Measurements from ENCODE around the gene SUSD2.
"Not testable (repeated sequence)": the region's sequence is repeated elsewhere in the genome, so short reads cannot be mapped to it uniquely, and the experiment has no call there.

Gene SUSD2

DNA sequence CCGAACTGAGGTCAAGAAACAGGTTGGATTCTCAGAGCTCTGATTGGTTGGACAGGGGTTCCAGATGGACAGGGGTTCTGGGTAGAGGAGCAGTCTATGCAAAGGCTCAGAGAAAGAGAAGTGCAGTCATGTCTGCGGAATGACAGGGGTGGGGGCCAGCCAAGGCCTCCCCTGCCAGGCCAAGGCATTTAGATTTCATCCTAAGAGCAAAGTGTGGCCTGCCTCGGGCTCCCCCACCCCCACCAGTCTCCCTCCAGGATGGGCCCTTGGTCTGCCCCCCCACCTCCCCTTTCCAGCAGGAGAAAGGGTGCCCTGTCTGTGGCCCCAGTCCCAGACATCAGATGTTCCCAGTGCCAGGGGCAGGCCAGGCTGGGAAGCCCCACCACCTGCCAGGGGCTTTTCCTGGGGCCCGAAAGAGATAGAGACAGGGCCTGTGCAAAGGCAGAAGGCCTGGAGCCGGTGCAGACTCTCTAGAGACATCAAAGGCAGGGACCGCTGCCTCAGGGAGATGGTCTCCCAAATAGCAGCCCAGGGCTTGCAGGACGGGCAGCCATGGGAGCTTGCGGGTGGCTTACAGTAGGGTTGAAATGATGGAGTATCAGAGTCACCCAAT lies 9.4 kb downstream of the SUSD2 start:
- DNase-seq: no peak

- DNase-seq: no peak
Measured at GRCh38 chr22:24191381-24191841, 10.1 kb downstream of the SUSD2 start.

- no peak for DNase-seq
Measured at GRCh38 chr22:24191893-24192292, 10.6 kb downstream of the SUSD2 start.

DNA sequence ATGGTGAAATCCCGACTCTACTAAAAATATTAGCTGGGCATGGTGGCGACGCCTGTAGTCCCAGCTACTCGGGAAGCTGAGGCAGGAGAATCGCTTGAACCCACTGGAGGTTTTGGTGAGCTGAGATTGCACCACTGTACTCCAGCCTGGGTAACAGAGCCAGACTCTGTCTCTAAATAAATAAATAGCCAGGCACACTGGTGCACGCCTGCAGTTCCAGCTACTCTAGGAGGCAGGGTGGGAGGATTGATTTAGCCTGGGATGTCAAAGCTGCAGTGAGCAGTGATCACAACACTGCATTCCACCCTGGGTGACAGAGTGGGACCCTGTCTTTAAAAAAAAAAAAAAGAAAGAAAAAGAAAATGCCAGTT lies 17.4 kb downstream of the SUSD2 start:
- DNase-seq: no peak

DNA sequence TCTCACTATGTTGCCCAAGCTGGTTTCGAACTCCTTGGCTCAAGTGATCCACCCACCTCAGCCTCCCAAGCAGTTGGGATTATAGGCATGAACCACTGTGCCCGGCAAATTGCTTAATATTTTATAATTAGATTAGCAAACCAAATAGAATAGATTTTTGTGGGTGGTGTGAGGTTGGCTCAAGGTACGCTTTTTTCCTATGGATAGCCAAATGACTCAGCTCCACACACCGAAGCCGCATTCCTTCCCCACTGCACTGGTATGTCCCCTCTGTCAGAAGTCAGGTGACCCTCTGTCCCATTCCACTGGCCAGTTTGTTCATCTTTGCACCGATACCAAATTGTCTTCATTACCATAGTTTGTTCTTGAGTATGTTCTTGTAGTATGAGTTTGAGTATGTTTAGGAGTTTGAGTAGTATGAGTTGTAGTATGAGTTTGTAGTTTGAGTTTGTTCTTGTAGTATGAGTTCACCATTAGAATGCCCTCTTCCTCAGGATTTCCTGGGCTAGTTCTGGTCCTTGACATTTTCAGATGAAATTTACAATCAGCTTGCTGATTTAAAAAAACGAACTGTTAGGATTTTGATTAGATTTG lies 19.4 kb downstream of the SUSD2 start:
- no peak for DNase-seq

DNA sequence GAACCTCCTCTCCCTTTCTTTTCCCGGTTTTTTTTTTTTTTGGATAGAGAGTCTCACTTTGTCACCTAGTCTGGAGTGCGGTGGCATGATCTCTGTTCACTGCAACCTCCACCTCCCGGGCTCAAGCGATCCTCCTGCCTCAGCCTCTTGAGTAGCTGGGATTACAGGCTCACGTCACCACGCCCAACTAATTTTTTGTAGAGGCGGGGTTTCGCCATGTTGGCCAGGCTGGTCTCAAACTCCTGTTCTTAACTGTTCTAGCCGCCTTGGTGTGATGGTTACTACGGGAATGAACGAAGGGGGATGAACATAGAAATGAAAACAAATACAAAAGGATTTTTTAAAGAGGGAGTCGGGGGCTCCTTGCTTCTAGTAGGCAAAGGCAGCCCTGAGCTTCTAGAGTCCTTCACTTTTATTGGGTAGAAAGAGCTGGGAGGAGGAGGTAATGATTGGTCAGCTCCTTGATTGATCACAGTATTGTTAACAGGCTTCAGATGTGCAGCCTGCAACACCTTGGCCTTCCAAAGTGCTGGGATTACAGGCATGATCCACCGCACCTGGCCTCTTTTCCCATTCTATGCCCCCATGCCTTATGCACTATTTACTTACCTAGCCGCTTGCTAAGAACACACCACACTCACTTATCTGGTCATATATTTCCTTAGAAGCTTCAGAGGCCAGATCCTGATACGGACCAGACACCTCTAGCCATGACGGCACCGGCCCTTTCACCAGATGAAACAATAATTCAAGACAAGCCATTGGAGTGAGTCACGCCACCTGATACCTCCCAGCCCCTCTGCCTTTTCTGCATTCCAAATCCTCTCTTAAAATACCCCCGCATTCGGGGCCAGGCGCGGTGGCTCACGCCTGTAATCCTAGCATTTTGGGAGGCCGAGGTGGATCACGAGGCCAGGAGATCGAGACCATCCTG lies 20.7 kb downstream of the SUSD2 start:
- DNase-seq: no peak

GRCh38 chr22:24203856-24204255 lies 22.6 kb downstream of the SUSD2 start:
- DNase-seq: not testable (repeated sequence)

DNA sequence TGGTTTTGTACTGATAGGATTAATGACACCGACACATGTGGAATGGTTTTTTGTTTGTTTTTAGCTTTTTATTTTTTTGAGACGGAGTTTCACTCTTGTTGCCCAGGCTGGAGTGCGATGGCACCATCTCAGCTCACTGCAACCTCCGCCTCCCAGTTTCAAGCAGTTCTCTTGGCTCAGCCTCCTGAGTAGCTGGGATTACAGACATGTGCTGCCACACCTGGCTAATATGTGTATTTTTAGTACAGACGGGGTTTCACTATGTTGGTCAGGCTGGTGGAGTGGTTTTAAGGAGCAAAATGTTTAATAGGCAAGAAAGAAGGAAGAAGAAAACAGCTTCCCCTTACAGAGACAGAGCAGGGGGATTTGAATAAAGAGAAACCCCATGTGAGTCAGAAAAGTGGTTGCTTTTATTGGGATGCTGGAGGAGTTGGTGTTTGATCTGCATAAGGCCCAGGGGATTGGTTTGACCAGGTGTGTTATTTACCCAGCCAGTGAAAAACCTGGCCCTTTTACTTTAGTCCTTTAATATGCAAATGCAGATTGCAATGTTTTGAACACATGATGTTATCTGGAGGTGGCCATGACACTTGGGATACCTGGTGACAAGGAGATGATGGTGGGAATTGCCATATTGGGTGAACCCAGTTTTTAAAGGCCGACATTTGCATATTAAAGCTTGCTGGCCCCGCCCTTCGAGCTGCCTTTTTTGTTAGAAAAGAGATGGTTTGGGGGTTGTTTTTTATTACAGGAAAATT lies 24.3 kb downstream of the SUSD2 start:
- DNase-seq: no peak

- not testable (repeated sequence) for DNase-seq
Measured at GRCh38 chr22:24206460-24207263, 25.4 kb downstream of the SUSD2 start.

DNA sequence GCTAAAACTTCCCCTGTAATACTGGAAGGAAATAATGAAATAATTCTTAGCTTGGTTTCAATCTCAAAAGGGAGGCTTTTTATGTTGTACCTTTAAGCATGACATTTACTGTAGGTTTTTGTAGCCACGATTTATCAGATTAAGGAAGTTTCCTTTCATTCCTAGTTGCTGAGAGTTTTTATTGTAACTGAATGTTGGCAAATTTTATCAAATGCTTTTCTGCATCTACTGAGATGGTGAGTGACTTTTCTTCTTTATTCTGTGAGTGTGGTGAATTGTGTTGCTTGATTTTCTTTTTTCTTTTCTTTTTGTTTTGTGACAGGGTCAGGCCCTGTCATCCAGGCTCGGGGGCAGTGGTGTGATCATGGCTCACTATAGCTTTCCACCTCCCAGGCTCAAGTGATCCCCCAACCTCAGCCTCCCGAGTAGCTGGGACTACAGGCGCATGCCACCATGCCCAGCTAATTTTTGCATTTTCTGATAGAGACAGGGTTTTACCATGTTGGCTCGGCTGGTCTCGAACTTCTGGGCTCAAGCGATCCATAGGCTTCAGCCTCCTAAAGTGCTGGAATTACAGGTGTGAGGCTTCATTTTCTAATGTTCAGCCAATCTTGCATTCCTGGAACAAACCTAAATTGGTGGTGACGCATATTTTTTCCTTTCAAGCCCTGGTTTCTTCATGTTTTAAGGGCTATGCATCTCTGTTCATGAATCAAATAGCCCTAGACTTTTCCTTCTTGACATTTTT lies 26.2 kb downstream of the SUSD2 start:
- no peak for DNase-seq

- DNase-seq: no peak
Measured at GRCh38 chr22:24208012-24208749, 26.9 kb downstream of the SUSD2 start.

DNA sequence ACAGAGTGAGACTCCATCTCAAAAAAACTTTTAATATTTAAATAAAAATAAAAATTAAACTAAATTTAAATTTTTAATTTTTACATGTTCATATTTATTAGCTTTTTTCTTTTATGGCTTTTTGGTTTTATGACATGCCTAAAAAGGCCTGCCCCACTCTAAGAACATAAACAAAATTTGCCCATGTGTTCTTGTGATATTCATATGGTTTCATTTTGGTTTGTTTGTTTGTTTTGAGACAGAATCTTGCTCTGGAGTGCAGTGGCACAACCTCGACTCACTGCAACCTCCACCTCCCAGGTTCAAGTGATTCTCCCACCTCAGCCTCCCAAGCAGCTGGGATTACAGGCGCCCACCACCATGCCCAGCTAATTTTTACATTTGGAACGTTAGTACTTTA lies 27.7 kb downstream of the SUSD2 start:
- DNase-seq: no peak

- no peak for DNase-seq
Measured at GRCh38 chr22:24209687-24210086, 28.4 kb downstream of the SUSD2 start.

DNA sequence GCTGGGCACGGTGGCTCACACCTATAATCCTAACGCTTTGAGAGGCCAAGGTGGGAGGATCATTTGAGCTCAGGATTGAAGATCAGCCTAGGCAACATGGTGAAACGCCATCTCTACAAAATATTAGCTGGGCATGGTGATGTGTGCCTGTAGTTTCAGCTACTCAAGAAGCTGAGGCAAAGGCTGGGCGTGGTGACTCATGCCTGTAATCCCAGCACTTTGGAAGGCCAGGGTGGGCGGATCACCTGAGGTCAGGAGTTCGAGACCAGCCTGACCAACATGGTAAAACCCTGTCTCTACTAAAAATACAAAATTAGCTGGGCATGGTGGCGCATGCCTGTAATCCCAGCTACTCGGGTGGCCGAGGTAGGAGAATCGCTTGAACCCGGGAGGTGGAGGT lies 29.1 kb downstream of the SUSD2 start:
- DNase-seq: not testable (repeated sequence)

- not testable (repeated sequence) for DNase-seq
Measured at GRCh38 chr22:24211716-24212115, 30.4 kb downstream of the SUSD2 start.

GRCh38 chr22:24213111-24213510 lies 31.8 kb downstream of the SUSD2 start:
- not testable (repeated sequence) for DNase-seq

DNA sequence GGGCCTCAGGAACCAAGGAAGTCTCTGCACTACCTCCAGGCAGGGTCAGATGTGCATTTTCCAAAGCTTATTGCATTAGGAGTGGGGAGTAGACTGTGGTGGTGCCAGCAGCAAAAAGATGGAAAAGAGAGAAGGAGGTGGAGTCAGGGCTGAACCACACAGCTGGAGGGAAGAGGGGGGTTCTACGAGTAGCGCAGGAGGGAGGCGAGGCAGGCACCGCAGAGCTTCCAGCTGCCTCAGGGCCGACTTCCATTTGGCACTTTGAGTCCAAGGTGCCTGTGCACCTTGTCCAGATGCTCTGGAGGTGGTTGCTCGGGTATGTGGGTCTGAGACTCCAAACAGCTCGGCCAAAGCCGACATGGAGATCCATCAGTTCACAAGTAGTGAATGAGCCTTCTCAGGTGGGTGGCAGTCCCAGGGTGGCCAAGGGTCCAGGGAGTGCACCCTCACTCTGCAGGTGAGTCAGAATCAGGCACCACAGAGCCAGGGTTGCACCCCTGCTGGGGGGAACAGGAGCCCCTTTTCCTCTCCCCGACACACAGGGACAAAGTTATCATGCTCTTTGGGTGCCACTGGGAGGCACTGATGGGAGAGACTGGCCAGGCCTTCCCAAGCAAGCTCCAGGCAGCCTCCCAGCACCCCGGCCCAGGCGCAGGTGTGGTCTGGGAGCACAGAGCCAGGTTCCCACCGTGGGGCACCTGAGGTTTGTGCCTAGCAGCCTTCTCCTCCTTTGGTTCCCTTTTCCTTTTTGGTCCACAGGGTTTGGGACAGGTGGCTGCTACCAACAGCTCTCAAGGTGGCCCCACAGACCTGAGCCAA lies 33.4 kb downstream of the SUSD2 start:
- no peak for DNase-seq

DNA sequence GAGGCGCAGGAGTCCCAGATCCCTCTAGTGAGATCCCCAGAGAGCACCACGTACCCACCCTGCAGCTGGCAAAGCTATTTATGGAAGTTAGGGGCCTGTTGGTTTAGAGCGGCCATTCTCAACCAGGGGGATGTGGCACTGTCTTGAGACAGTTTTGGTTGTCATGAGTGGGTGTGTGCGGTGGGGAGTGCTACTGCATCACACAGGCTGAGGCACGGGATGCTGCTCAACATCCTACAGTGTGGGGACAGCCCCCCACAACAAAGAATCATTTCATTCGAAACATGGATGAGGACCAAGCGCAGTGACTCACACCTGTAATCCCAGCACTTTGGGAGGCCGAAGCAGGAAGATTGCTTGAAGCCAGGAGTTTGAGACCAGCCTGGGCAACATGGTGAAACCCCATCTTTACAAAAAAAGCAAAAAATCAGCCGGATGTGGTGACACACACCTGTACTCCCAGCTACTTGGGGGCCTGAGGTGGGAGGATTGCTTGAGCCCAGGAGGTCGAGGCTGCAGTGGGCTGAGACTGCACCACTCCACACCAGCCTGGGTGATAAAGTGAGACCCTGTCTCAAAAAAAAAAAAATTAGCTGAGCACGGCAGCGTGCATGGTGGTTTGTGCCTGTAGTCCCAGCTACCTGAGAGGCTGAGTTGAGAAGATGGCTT lies 35.4 kb downstream of the SUSD2 start:
- DNase-seq: no peak

DNA sequence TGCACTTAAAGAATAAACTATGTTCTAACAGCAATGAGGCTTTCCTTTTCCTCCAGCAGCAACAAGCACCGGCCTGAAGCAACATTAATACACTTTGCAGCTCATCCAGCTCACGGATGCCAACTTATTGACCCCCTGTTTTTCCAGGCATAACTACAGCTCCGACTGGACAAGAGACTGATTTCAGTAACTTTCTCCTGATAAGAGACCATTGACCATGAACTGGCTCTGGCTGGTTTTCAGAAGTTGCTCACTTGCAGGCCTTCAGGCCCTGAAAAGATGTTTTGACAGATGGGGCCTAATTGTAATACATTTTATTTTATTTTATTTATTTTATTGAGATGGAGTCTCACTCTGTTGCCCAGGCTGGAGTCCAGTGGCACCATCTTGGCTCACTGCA lies 36.1 kb downstream of the SUSD2 start:
- no peak for DNase-seq

All from DMS79 (cell line).